GM04504 (cell line): ENCODE measurements around the gene C10orf88.
"Not testable (repeated sequence)": the region's sequence is repeated elsewhere in the genome, so short reads cannot be mapped to it uniquely, and the experiment has no call there.

Source experiments
- DNase-seq: peaks from one replicate; pipeline ENCODE4 v3.0.0-alpha.2; 2012; ENCODE audit warnings: low read depth

The C10orf88 gene

DNA sequence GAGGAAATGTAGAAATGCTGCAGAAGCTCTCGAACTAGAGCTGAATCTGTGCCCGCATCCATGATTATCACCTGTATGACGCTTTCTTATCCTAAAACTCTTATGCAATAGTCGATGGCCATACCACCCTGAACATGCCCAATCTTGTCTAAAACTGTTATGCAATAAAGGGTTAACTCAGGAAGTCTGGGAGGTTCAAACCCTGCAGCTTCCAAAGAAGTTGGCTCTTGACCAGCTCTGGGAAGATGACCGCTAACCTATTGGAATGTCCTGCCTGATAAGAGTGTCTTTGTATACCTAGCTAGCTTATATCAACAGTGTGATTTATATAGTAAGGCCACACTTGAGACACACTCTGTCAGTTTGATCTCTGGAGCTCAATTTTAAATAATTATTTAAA is 3.4 kb upstream of the C10orf88 start:
- DNase-seq, result no peak

DNA sequence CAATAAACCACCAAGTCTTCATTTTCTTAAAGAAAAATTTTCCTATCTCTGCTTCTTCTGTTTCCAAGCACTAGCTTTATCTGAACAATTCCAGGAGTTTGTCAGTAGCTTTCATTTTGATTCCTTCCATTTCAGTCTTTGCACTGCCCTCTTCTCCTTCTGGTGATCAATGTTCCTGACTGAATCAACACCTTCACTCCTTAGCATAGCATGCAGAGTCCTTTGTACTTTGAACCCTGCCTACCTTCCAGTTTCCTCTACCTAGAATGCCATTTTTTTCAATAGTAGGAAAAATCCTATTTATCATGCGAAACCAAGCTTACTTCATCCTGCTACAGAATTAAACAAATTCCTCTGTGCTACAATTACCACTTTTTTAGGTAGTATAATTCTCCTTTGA is 1.9 kb upstream of the C10orf88 start:
- DNase-seq, result no peak

GRCh38 chr10:122954731-122955050 is 664 bp upstream of the C10orf88 start:
- DNase-seq, result no peak

DNA sequence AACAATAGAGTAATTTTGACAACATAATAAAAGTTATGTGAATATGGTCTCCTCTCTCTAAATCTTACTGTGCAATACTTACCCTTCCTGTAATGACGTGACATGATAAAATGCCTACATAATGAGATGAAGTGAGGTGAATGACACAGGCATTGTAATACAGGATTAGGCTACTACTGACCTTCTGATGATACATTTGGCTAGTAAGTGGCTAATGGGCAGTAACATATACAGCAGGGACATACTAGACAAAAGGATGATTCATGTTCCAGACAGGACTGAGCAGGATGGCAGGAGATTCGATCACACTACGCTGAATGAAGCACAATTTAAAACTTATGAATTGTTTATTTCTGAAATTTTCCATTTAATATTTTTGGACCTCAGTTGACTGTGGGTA is 4.7 kb downstream of the C10orf88 start:
- no peak for DNase-seq

DNA sequence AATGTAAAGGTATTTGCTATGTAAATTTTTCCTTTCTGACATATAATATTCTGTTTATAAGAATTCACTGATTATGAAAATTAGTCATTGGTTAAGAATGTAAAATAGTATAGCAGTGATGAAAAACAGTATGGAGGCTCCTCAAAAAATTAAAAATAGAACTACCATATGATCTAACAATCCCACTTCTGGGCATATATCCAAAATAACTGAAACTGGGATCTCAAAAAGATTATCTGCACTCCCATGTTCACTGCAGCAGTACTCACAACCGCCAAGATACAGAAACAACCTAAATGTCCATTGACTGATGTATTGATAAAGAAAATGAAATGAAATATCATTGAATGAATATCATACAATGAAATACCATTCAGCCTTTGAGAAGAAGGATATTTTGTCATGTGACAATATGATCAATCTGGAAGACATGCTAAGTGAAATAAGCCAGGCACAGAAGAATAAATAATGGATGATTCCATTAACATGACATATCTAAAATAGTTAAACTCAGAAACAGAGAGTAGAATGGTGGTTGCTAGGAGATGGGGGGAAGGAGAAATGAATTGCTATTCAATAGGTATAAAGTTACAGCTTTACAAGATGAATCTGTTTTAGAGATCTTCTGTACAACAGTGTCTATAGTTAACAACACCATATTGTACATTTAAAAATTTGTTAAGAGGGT is 14.0 kb downstream of the C10orf88 start:
- DNase-seq, result no peak

DNA sequence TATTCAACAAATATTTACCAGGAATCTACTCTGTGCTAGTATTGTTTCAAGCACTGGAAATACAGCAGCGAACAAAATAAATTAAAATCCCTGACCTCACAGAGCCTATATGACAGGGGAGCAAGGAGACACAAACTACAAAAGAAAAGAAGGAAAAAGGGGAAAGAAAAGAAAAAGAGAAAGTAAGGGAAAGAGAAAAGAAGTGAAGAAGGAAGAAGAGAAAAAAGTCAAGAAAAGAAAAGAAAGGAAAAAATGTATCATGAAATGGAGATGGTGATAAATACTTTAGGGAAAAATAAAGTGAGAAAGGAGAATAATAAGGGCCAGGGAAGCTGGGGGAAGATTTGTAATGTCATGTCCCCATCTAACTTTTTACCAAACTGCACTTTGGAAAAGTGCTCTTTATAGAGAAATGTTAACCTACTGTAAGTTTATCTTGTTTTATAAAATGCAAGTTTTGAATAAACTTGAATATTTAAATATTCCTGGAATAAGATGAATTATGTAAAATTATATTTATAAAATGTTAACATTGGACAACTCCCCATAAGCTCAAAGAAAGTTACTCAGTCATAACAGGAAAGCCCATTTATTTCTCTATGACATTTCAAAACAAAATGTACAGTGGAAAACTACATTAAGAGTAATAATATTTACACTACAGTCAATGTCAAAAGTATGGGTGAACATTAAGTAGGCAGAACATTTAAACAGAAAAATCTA is 14.7 kb downstream of the C10orf88 start:
- no peak for DNase-seq

GRCh38 chr10:122931088-122931906 is 22.7 kb downstream of the C10orf88 start:
- no peak for DNase-seq

DNA sequence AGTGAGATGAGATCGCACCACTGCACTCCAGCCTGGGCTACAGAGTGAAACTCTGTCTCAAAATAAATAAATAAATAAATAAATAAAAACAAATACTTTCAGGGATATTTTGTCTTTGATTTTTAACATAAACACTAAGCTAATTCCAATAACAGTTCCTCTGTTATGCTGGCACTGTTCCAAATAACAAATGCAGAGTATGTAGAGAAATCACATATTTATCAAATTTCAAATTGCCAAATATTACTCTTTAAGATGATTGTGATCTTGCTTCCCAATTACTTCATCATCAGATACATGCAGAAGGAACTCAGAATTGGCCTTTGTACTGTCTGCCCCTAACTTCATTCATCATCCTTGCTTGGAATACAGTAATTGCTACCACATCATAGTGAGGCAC is 23.9 kb downstream of the C10orf88 start:
- no peak for DNase-seq

GRCh38 chr10:122915700-122916099 is 38.3 kb downstream of the C10orf88 start:
- DNase-seq, result no peak

DNA sequence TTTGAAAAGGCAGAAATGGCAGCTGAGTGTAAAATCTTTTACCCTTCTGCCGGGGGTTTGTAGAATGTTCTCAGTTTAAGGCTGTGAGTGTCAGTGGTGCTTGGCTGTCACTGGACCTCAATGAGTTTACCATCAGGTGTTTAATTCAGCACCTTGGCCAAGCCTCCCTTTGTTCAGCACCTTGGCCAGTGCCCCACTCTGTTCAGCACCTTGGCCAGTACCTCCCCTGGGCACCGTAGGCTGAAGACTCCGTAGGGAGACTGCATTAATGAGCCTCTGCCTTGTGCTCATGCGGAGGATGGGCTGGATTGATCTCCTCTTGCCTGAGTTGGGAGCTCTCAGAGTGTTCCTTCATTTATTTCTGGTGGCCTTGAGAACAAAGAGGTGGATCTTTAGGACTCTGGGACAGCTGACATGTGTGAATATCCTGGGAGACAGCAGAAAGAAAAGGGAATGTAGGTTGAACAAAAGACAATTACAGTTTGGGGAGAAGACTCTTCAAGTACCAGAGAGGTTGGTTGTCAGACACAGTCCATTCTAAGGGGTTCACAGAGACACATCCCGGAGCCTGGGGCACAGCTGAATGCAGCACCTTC is 42.0 kb downstream of the C10orf88 start:
- peak; percentile 12 for DNase-seq

DNA sequence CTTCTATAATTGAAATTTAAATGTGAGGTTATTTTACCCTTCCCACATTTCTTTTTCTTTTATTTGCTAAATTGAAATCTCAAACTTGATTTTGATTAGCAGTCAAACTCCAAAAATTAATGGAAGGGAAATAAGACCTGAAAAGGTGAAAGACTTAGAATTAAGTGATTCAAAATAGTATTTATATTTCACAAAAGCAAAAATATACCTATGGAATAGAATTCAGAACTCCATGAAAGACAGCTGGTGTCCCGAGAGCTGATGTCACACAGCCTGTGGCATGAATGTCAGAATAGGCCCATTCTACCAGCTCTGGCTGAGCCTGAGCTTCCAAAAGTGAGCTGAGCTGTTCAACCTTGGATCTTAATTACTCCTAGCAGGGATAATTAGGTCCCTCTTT is 43.7 kb downstream of the C10orf88 start, which contains the start of gene FAM24A:
TSS of gene FAM24A (plus strand) at position 301 of the 400 bp plus-strand sequence. CDS start 1,025 bp downstream, outside the sequence.
- DNase-seq, result no peak

DNA sequence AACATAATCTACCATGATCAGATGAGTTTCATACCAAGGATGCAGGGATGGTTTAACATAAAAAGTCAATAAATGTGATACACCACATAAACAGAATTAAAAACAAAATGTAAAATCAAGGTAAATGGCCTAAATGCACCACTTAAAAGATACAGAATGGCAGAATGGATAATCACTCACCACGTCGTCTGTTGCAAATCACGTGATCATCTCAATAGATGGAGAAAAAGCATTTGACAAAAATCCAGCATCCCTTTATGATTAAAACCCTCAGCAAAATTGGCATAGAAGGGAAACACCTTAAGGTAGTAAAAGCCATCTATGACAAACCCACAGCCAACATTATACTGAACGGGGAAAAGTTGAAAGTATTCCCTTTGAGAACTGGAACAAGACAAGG is 50.2 kb downstream of the C10orf88 start:
- not testable (repeated sequence) for DNase-seq

GRCh38 chr10:122894261-122894944 is 59.6 kb downstream of the C10orf88 start:
- DNase-seq, result no peak

- DNase-seq, result no peak
Measured at GRCh38 chr10:122884166-122884565, 69.9 kb downstream of the C10orf88 start.

DNA sequence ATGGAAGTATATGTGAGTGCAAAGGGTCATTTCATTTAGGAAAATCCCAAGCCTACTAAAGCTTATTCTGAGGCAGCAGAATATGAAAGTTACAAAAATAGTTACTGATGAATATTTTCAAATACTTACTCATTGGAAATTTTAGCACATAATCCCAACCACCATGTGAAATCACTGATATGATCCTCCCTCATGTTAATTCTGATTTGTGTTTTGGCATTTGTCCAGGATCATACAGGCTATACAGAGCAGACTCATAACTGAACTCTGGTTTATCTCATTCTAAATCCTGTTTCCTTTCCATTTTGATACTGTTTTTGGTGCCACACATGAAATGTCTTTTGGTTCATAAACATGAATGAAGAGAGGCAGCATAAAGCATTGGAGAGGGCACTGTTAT is 71.3 kb downstream of the C10orf88 start:
- no peak for DNase-seq
